Astrocyte (in vitro differentiated cells and primary cell): ENCODE measurements around the gene PYGM. TPM values are rescaled to one million over a fixed set of nuclear protein-coding genes. Genes with fewer than 3 reads are reported as not detected.

Experiments
- DNase-seq: peaks from one replicate; pipeline ENCODE4 v3.0.0-alpha.2; 2010; ENCODE audit warnings: low read depth
- FAIRE-seq: peaks from 2 replicates; lab custom pipeline; 2011; peaks lifted over from hg19 to GRCh38; lab: Jason Lieb, UNC
- H2AFZ ChIP-seq: 2 replicates; pipeline ENCODE4 v1.6.0; 2012; ENCODE audit warnings: low read depth, low read length, inconsistent platforms
- H3K27ac ChIP-seq: 2 replicates; pipeline ENCODE4 v1.5.1; 2011; ENCODE audit warnings: low read depth, low read length, inconsistent platforms
- H3K27me3 ChIP-seq: 2 replicates; pipeline ENCODE4 v1.6.0; 2011; ENCODE audit warnings: low read length, inconsistent platforms; ENCODE audit not compliant: insufficient read depth
- H3K36me3 ChIP-seq: 2 replicates; pipeline ENCODE4 v1.5.1; 2011; ENCODE audit warnings: low read length, inconsistent platforms; ENCODE audit not compliant: insufficient read depth
- H3K4me1 ChIP-seq: 2 replicates; pipeline ENCODE4 v1.5.1; 2011; ENCODE audit warnings: low read length, inconsistent platforms; ENCODE audit not compliant: insufficient read depth
- H3K4me2 ChIP-seq: 2 replicates; pipeline ENCODE4 v1.6.0; 2012; ENCODE audit warnings: low read length, inconsistent platforms
- H3K4me3 ChIP-seq: 2 replicates; pipeline ENCODE4 v1.5.1; 2011; ENCODE audit warnings: low read depth, mild to moderate bottlenecking, low read length, inconsistent platforms; ENCODE audit not compliant: insufficient read depth
- H3K79me2 ChIP-seq: 2 replicates; pipeline ENCODE4 v1.6.0; 2012; ENCODE audit warnings: mild to moderate bottlenecking, low read length, inconsistent platforms; ENCODE audit not compliant: insufficient read depth
- H3K9ac ChIP-seq: 2 replicates; pipeline ENCODE4 v1.6.0; 2012; ENCODE audit warnings: mild to moderate bottlenecking, low read length, inconsistent platforms
- H3K9me3 ChIP-seq: 2 replicates; pipeline ENCODE4 v1.5.1; 2012; ENCODE audit warnings: low read depth, mild to moderate bottlenecking, low read length, inconsistent platforms; ENCODE audit not compliant: insufficient read depth
- H4K20me1 ChIP-seq: 2 replicates; pipeline ENCODE4 v1.6.0; 2012; ENCODE audit warnings: low read length, inconsistent platforms; ENCODE audit not compliant: insufficient read depth
- H3K27ac Mint-ChIP-seq: one replicate; pipeline ENCODE4 v1.8.0; 2021; ENCODE audit warnings: mild to moderate bottlenecking, mixed read lengths; ENCODE audit not compliant: unreplicated experiment
- H3K27me3 Mint-ChIP-seq: one replicate; pipeline ENCODE4 v1.8.0; 2021; ENCODE audit warnings: low read depth, mixed read lengths; ENCODE audit not compliant: unreplicated experiment
- H3K36me3 Mint-ChIP-seq: one replicate; pipeline ENCODE4 v1.8.0; 2021; ENCODE audit warnings: low read depth, mixed read lengths; ENCODE audit not compliant: unreplicated experiment
- H3K4me1 Mint-ChIP-seq: one replicate; pipeline ENCODE4 v1.8.0; 2021; ENCODE audit warnings: low read depth, mixed read lengths; ENCODE audit not compliant: unreplicated experiment
- H3K4me3 Mint-ChIP-seq: one replicate; pipeline ENCODE4 v1.8.0; 2021; ENCODE audit warnings: mild to moderate bottlenecking, moderate library complexity, mixed read lengths; ENCODE audit not compliant: unreplicated experiment
- H3K9me3 Mint-ChIP-seq: one replicate; pipeline ENCODE4 v1.8.0; 2021; ENCODE audit warnings: mild to moderate bottlenecking, mixed read lengths; ENCODE audit not compliant: unreplicated experiment
- EZH2 ChIP-seq: IDR thresholded peaks from 2 replicates; pipeline ENCODE4 v1.6.1; 2012; ENCODE audit warnings: mild to moderate bottlenecking, low read length, inconsistent platforms; ENCODE audit not compliant: insufficient read depth
- total RNA-seq: library from RNA; stranded (reverse); gene quantifications from 2 replicates; pipeline ENCODE4 v1.2.1, GENCODE V29; 2021
- TF ChIP-seq, protein P1 (sequence below): IDR thresholded peaks from 2 replicates; pipeline ENCODE4 v1.5.1; 2011; ENCODE audit warnings: low read depth, mild to moderate bottlenecking, inconsistent platforms, low read length, moderate library complexity; ENCODE audit not compliant: insufficient read depth

The PYGM gene
- total RNA-seq, 1 donor from 2014 or later: 0.68 TPM

DNA sequence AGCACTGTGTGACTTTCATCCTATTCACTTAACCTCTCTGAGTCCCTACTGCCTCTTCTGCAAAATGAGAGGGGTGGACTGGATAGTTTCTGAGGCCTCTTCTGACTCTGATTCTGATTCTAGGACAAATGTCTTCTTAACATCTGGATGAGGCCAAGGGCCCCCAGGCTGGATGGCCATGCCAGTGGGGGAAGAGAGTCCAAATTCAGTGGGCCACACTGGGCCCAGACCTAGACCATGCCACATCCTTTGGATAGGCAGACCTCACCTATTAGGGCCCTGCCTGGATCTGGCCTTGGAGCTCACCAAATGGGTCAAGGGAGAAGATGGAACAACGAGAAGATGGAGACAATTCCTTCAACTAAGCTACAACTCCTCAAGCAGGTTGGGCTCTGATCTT is 61.3 kb downstream of the PYGM start:
- Histone ChIP-seq H3K27me3 (peaks cover 32% of the 10 kb centered on the region), H3K4me1 (no peaks in the 10 kb centered on the region), H3K4me3 (no peak overlapping the region), H3K79me2 (no peaks in the 10 kb centered on the region), H3K36me3 (no peaks in the 10 kb centered on the region), H3K27ac (no peak overlapping the region), H3K4me2 (no peak overlapping the region), H3K9ac (no peak overlapping the region), H4K20me1 (no peaks in the 10 kb centered on the region), H2AFZ (no peak overlapping the region), H3K9me3 (no peaks in the 10 kb centered on the region)
- FAIRE-seq: no peak
- no peak for DNase-seq
- Mint-ChIP-seq H3K27ac (no peak overlapping the region), H3K36me3 (no peaks in the 10 kb centered on the region), H3K4me1 (no peaks in the 10 kb centered on the region), H3K4me3 (no peak overlapping the region), H3K9me3 (peaks cover 5% of the 10 kb centered on the region), H3K27me3 (peaks cover 78% of the 10 kb centered on the region)
- TF ChIP-seq, protein P1, sequence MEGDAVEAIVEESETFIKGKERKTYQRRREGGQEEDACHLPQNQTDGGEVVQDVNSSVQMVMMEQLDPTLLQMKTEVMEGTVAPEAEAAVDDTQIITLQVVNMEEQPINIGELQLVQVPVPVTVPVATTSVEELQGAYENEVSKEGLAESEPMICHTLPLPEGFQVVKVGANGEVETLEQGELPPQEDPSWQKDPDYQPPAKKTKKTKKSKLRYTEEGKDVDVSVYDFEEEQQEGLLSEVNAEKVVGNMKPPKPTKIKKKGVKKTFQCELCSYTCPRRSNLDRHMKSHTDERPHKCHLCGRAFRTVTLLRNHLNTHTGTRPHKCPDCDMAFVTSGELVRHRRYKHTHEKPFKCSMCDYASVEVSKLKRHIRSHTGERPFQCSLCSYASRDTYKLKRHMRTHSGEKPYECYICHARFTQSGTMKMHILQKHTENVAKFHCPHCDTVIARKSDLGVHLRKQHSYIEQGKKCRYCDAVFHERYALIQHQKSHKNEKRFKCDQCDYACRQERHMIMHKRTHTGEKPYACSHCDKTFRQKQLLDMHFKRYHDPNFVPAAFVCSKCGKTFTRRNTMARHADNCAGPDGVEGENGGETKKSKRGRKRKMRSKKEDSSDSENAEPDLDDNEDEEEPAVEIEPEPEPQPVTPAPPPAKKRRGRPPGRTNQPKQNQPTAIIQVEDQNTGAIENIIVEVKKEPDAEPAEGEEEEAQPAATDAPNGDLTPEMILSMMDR: no peak
- no peak for TF ChIP-seq EZH2

DNA sequence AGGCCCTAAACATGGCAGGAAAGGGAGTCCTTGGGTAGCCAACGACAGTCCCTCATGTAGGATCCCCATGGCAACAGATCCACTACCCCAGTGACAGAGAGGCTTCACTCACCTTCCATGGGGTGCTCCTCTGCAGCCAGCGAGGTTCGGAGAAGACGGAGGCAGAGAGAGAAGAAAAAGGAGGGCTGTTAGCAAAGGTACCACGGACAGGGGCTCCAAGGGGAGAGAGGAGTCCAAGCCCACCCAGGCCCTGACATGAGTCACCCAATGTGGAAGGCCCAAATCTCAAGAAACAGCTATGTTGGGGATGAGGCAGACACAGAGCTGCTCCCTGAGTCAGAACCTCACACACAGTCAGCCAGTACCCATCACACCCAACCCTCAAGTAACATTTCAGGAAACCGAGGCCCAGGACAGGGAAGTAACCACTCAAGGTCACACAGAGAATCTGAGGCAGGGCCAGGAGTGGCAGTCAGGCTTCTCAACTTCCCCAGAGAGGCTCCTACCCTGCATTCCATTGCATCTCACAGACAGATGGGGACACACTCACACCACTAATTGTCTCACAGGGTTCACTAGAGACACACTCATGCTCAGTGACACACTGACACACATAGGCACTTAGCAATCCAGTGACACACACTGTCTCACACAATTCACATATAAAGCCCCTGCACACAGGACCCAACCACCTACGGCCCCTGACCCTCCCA is 62.0 kb downstream of the PYGM start:
- no peaks in the 10 kb centered on the region for H3K36me3 Mint-ChIP-seq
- peaks cover 31% of the 10 kb centered on the region for H3K27me3 ChIP-seq
- no peaks in the 10 kb centered on the region for H4K20me1 ChIP-seq
- no peak overlapping the region for H3K9ac ChIP-seq
- no peak overlapping the region for H3K4me3 ChIP-seq
- no peak for TF ChIP-seq EZH2
- TF ChIP-seq, protein P1: no peak
- FAIRE-seq: no peak
- H3K27me3 Mint-ChIP-seq: peaks cover 79% of the 10 kb centered on the region
- H3K27ac Mint-ChIP-seq: no peak overlapping the region
- H3K79me2 ChIP-seq: no peaks in the 10 kb centered on the region
- H3K27ac ChIP-seq: no peak overlapping the region
- no peak overlapping the region for H3K4me2 ChIP-seq
- H2AFZ ChIP-seq: no peak overlapping the region
- no peaks in the 10 kb centered on the region for H3K4me1 Mint-ChIP-seq
- DNase-seq: no peak
- no peaks in the 10 kb centered on the region for H3K4me1 ChIP-seq
- H3K9me3 Mint-ChIP-seq: peaks cover 5% of the 10 kb centered on the region
- no peaks in the 10 kb centered on the region for H3K9me3 ChIP-seq
- H3K4me3 Mint-ChIP-seq: no peak overlapping the region
- H3K36me3 ChIP-seq: no peaks in the 10 kb centered on the region

Other genes with a start within 250 kb of the PYGM start
- not detected in 2 replicates for gene SLC22A11, start 204.0 kb downstream of the PYGM start, total RNA-seq
- not detected in 2 replicates for gene SLC22A12, start 168.8 kb downstream of the PYGM start, total RNA-seq
- 0.14 and 0.17 TPM in 2 replicates for gene NRXN2, start 36.8 kb downstream of the PYGM start, total RNA-seq
- 3.9 and 5.4 TPM in 2 replicates for gene RASGRP2, start 15.8 kb downstream of the PYGM start, total RNA-seq
- 210 and 215 TPM in 2 replicates for gene SF1, start 18.6 kb upstream of the PYGM start, total RNA-seq
- 11.2 and 12.3 TPM in 2 replicates for gene MAP4K2, start 43.2 kb upstream of the PYGM start, total RNA-seq
- gene MEN1, start 50.6 kb upstream of the PYGM start, total RNA-seq: 26.0 and 27.5 TPM in 2 replicates
- 2.0 and 4.6 TPM in 2 replicates for gene CDC42BPG, start 84.7 kb upstream of the PYGM start, total RNA-seq
- 182 and 201 TPM in 2 replicates for gene EHD1, start 118.6 kb upstream of the PYGM start, total RNA-seq
- 21.4 and 21.8 TPM in 2 replicates for gene ATG2A, start 157.2 kb upstream of the PYGM start, total RNA-seq
- 22.5 and 24.1 TPM in 2 replicates for gene PPP2R5B, start 164.7 kb upstream of the PYGM start, total RNA-seq
- gene GPHA2, start 175.9 kb upstream of the PYGM start, total RNA-seq: not detected in 2 replicates
- not detected in 2 replicates for gene MAJIN, start 212.1 kb upstream of the PYGM start, total RNA-seq
- 4.5 and 5.0 TPM in 2 replicates for gene BATF2, start 237.0 kb upstream of the PYGM start, total RNA-seq